ENCODE measurements around the gene BACH1.

BACH1 gene

GRCh38 chr21:29293495-29293894 lies 5.2 kb upstream of the BACH1 start:
- no peak for DNase-seq (ENCODE audit: low spot score)

DNA sequence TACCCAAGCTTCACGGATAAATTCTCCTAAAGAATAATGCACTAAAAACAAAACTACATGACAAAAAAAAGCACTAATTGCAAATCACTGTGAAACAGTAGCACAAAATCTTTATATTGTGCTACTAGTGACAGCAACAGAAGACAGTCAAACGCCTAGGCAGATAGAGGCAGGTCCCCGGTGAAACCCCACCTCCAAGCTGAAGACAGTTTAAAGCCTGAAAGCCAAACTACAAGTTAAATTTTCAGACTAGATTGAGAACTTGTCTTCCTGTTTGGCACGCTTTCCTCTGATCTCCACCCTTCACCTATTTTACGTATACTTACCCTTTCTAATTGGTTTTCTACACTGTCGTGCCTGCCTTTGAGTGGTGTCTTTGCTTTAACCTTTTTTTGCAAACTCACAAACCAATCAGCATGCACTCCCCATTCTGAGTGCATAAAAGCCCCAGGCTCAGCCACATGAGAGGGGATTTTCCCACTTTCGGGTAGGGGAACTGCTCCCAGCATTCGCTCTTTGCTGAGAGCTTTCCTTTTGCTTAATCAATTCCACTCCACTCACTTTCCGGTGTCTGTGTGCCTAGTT lies 3.6 kb upstream of the BACH1 start:
- DNase-seq (ENCODE audit: low spot score) = no peak

DNA sequence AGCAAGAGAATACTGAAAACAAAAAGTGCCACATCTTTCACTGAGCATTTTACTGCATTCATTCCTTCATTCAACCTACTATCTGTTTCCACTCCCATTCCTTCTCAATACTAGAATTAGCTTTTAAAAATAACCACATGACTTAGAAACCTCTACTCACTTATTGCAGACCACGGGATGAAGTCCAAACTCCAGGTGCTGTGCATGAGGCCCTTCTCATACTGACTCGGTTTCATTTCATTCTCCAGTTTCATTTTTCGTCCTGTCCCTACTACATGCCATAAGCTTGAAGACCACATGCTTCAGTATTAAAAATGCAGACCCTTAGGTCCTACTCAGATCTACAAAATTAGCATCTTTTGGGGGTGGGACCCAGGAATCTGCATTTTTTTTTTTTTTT lies 2.3 kb upstream of the BACH1 start:
- no peak for DNase-seq (ENCODE audit: low spot score)

- DNase-seq (ENCODE audit: low spot score) = no peak
Measured at GRCh38 chr21:29297483-29298347, 1.0 kb upstream of the BACH1 start.

DNA sequence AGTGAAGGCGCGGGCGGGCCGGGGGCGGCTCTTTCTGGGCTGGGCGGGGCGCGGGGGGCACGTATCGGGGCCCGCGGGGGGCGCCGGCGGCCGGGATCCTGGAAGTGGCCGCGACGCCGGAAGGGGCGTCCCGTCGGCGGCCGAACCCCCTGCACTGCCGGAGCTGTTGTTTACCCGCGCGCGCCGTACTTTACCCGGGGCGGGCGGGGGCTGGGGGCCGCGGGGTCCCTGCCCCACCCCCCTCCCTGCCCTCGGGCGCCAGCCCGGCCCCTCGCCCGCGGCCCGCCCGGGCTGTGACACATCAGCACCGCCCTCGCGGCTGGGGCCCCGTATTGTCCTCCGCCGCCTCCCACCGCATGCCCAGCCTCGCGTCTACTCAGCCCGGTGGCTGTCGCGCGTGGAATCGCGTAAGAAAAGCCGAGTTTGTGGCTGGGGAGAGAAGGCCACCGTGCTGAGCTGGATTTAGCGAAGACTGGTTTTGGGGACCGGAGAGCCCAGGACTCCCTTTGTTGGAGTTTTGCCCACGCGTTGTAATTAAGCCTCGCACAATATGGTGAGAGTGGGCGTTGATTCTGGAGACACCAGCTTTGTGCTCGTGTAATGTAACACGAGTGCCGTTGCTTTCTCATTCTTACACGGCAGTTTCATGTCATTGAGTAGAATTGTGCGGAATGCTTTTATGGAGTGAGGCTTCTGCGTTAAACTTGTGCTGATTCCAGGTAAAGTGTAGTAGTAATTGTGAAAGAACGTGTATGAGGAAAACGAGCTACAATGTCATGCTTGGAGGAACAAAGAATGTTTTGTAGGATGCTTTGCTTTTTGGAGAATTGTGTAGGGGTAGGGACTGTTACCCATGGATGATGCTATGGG lies 559 bp downstream of the BACH1 start:
- DNase-seq (ENCODE audit: low spot score) = peak; percentile 50

DNA sequence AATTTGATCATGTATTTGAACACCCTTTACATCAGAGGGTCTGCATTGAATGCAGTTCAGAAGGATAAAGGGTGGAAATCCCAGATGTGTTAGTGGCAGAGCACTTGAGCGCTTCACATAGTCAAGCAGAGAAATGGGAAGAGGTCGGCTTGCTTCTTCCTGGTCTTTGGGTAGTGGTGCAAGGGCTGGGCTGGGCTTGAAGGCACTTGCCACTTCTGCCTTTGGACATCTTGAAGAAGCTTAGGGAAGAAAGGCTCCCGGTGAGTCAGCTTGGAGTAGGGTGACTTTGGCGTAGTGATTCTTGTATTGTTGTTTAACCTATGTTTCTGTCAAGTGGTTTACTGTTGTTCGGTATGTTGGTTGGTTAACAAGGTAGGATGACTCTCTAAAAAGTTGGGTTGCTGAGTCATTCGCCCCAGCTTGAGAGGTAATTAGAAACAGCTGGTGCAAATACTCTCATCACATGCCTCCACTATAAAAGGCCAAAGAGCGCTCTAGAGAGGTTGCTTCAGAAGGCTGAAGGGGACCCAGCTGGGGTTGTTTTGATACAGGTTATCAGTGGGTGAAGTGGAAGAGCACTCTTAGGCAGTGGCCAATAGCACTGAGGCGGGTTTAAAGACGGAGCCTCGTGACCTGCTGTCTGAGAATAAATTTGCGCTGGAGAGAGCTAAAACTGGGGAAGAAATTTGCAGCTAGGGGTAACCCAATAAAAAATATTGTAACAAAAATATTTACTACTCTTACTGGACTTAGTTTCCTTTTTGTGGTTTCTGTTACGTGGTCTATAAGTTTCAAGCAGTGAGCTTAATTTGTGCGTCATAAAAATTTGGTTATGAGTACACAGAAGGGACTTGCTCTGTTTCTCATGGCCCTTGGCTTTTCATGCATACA lies 1.4 kb downstream of the BACH1 start:
- DNase-seq (ENCODE audit: low spot score) = peak; percentile 34

- no peak for DNase-seq (ENCODE audit: low spot score)
Measured at GRCh38 chr21:29300807-29301138, 2.1 kb downstream of the BACH1 start.

DNA sequence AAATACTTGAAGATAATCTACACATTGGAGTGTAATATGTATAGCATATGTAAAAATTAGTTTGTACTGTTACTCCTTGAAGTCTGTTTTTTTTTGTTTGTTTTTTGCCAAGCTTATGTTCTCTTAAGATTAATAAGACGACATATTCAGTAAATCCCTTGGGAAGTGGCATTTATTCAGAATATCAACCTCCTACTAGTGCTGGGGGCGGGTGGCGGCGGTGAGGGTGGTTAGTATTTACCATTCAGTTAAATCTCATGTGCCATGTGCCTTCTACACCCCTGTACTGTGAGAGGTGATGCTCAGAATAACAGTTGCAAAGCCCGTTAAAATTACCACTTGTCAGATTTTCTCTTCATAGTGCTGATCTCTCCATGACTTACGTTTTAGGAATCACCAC lies 3.0 kb downstream of the BACH1 start:
- DNase-seq (ENCODE audit: low spot score) = no peak

DNA sequence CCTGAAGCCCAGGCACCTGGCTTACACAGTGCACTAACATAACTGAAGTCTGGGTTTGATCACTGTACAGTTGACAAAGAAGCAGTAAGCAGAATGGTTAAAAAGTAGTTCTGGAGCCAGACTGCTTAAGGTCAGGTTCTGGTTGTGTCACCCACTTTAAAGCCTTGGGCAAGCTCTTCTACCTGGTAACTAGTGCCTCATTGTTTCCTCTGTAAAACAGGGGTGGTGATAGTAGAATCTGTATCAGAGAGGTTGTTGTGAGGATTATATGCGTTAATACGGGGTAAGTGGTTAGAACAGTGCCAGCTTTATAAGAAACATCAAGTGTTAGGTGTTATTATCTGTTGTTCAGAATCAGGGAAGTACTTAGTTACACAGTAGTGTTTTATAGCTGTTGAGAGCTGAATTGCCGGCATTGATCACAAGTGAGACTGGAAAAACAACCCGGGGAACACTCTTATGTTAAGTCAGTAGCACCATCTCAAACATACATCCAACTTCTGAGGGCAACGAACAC lies 3.7 kb downstream of the BACH1 start:
- no peak for DNase-seq (ENCODE audit: low spot score)

DNA sequence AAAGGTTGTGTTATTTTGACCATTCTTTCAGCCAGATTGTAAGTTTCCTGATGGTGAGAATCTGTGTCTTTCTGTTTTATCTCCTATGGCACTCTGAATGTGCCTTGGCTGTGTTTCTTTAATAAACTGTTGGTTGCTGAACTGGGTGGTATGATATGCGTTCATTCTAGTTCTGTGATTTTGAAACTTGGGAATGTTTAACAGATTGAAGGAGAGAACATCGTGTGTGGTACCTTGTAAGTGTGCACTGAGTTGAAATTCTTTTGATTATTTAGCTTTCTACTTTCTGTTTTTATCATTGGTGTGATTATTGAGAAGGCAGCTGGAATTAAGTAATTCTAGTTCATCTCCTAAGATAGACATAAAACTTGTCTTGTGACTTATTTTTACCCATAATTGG lies 4.6 kb downstream of the BACH1 start:
- DNase-seq (ENCODE audit: low spot score) = no peak

DNA sequence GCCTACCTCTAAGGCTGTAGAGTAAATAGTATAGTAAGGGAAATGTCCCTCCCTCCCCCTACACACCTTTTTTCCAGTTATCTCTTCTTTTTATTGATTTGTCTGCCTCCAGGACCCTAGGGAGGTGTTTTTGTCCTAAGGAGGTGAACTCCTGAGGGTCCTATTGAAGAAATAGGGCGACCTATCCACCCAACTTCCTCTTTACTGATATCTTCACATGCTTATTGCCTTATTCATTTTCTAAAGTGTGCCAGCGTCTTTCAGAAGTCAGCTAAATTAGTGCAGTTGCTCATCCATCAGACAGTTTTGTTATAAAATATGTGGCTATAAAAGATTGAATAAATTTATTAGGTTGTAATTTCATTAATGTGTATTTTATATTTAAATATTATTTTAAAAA lies 5.9 kb downstream of the BACH1 start:
- DNase-seq (ENCODE audit: low spot score) = no peak

DNA sequence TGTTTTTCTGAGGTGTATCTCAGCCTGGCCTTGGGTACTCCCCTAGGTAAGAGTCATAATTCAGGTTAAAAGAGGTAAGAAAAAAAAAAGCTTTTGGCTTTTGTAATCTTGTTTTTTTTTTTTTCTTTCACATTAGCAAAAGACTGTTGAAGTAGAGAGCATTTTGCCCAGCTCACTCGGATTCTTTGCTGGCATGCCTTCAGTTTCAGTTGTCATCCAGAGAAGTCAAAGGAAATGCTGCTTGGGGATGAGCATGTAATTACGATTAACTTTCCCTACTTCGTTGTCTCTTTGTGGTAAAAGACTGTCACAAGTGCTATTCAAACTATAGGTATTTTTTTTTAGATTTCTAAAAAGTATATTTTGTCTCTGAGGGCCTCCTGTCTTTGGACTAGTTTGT lies 6.3 kb downstream of the BACH1 start:
- DNase-seq (ENCODE audit: low spot score) = no peak

DNA sequence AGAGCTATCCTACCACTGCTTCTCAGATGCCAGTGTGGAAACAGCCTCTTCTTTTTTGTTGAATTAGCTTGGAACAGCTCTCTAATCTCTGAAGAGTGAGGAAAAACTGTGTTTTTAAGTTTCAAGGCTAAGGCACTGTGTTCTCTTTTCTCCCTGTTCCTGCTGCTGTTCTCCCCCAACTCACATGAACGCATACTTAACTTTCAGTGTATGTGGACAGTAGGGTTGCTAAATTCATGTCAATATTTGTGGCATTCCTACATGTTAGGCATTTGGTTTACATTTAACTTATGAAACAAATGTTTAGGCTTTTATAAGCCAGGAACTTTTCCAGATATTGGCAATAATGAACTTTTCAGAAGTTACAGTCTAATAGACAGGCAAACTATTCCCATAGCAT lies 6.8 kb downstream of the BACH1 start:
- DNase-seq (ENCODE audit: low spot score) = no peak

DNA sequence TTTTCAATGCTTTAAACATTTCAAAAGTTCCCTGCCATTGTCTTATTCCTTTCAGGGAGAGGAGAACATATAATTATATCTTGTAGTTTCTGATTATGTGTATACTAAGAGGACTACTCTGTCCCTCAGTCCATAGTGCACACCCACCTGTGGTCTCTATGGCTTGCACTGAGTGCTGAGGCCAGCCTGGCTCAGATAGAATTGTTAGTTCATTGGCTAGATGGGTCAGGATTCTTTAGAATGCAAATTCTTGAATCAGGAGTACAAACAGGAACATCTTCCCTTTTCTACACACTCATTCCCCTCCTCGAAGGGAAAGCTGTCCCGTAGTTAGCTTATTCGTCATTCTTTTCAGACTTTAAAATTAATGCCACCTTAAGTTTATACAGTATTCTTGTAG lies 8.2 kb downstream of the BACH1 start:
- DNase-seq (ENCODE audit: low spot score) = no peak

GRCh38 chr21:29307718-29308455 lies 9.2 kb downstream of the BACH1 start:
- DNase-seq (ENCODE audit: low spot score) = no peak

DNA sequence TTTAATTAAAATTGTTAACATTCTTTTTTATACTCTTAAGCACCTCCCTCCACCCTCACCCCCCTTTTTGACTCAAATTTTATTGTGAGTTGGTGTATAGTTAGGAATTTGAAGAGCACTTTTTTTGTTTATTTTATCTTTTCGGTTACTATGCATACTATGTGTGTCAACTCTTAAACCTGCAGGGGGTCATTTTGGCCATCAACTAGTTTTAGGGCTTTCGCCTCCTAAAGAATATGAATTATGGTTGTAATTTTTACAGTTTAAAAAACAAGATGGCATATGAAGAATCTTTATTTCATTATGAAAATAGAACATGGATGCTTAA lies 9.7 kb downstream of the BACH1 start:
- DNase-seq (ENCODE audit: low spot score) = no peak

GRCh38 chr21:29309703-29310102 lies 11.0 kb downstream of the BACH1 start:
- DNase-seq (ENCODE audit: low spot score) = no peak

- no peak for DNase-seq (ENCODE audit: low spot score)
Measured at GRCh38 chr21:29311802-29312201, 13.1 kb downstream of the BACH1 start.

DNA sequence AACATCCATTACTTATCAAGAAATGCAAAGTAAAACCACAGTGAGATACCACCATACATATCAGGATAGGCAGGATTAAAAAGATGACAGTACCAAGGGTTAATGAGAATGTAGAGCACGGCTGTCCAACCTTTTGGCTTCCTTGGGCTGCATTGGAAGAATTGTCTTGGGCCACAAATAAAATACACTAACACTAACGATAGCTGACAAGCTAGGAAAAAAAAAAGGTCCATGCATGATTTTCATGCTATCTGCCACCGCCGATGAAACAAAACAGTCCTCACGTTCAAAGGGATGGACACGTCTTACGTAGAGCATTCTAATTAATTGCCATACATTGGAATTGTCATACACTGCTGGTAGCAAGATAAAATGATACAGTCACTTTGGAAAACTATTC lies 14.3 kb downstream of the BACH1 start:
- DNase-seq (ENCODE audit: low spot score) = no peak

DNA sequence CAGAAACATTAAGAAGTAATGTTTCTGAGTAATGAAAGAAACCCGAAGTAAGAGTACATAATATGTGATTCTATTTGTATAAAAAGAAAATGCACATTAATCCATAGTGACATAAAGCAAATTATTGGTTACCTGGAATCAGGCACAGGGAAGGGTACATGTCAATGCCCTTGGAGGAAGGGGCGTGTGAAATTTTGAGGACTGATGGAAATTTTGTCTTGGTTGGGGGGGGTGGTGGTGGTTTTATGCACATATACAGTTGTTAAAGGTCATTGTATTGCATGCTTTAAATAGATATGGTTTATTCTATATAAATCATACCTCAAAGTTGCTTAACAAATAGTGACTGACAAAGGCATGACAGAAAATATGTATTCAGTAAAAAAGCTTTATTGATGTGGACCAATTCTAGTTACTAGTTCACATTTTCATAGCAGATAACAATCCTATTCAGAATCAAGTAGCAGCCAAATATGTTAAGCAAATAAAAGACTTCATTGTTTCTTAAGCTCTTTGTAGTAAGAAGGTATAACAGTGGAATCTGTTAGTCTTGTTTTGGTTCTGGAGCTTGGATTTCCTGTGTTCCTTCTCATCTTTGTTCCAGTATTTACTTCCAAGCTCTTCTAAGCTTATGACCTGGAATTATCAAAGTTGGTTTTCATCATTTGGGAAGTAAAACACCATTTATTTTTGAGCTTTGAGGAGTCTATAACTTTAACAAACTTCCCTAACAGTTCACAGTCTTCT lies 15.1 kb downstream of the BACH1 start:
- no peak for DNase-seq (ENCODE audit: low spot score)
